H1 (cell line): ENCODE measurements around the gene SORL1-AS1.

Experiments used
- CTCF ChIA-PET: fragments of 300-600 bp; sonication (Branson Sonifier 250); formaldehyde crosslinking; loops from one replicate; lab custom pipeline; 2021; ENCODE audit not compliant: partially characterized antibody; lab: Charles Lee
- POLR2A ChIA-PET: fragments of 300-600 bp; sonication (Branson Sonifier 250); formaldehyde crosslinking; loops from one replicate; lab custom pipeline; 2021; ENCODE audit warnings: inconsistent platforms; ENCODE audit not compliant: partially characterized antibody; lab: Charles Lee
- DNase-seq, 2 experiments: peaks; one replicate each; pipeline versions ENCODE4 v3.0.0 to v3.0.0-alpha.2; 2010 to 2022; ENCODE audit warnings: low spot score in 2 of 2, low read depth in 1 of 2, mixed read lengths in 1 of 2
- FAIRE-seq: peaks from 2 replicates; lab custom pipeline; 2011; peaks lifted over from hg19 to GRCh38; lab: Jason Lieb, UNC
- H2AFZ ChIP-seq: 2 replicates; pipeline ENCODE4 v1.8.1; 2012; ENCODE audit warnings: low read length, inconsistent platforms
- H2AK5ac ChIP-seq: 2 replicates; pipeline ENCODE4 v1.6.1; 2013; ENCODE audit warnings: low read depth, low read length
- H2BK120ac ChIP-seq: replicated peaks from 2 replicates; pipeline ENCODE3; 2013; ENCODE audit warnings: low read depth, low read length, inconsistent platforms
- H2BK12ac ChIP-seq: 2 replicates; pipeline ENCODE4 v1.6.1; 2013; ENCODE audit warnings: low read depth, low read length
- H2BK15ac ChIP-seq: 2 replicates; pipeline ENCODE4 v1.6.1; 2013; ENCODE audit warnings: low read length
- H2BK20ac ChIP-seq: 2 replicates; pipeline ENCODE4 v1.6.1; 2013; ENCODE audit warnings: low read length
- H2BK5ac ChIP-seq: 2 replicates; pipeline ENCODE4 v1.6.1; 2013; ENCODE audit warnings: low read depth, low read length
- H3K14ac ChIP-seq: 2 replicates; pipeline ENCODE4 v1.6.1; 2013; ENCODE audit warnings: inconsistent platforms; ENCODE audit not compliant: insufficient read length
- H3K18ac ChIP-seq: 2 replicates; pipeline ENCODE4 v1.6.1; 2013; ENCODE audit warnings: low read length; ENCODE audit errors: extremely low read depth
- H3K23ac ChIP-seq: 2 replicates; pipeline ENCODE4 v1.6.1; 2013; ENCODE audit warnings: inconsistent platforms; ENCODE audit not compliant: insufficient read length
- H3K23me2 ChIP-seq: 2 replicates; pipeline ENCODE4 v1.6.1; 2013; ENCODE audit warnings: low read depth, low read length
- H3K27ac ChIP-seq: 2 replicates; pipeline ENCODE4 v1.6.1; 2011; ENCODE audit warnings: low read depth, low read length, inconsistent platforms
- H3K27me3 ChIP-seq, 4 experiments: replicated peaks in 1 of 4; 1 replicate in 1 of 4; 2 replicates in 3 of 4; pipeline versions ENCODE4 v1.6.1 to v1.8.1; 2011 to 2013; ENCODE audit warnings: low read length in 3 of 4, mild to moderate bottlenecking in 3 of 4, inconsistent platforms in 2 of 4, mixed read lengths in 2 of 4, moderate library complexity in 1 of 4; ENCODE audit not compliant: control insufficient read depth in 3 of 4, insufficient read depth in 3 of 4; ENCODE audit errors: extremely low read depth in 1 of 4
- H3K36me3 ChIP-seq, 4 experiments: 2 replicates each; pipeline versions ENCODE4 v1.6.1 to v1.8.1; 2011 to 2013; ENCODE audit warnings: mild to moderate bottlenecking in 4 of 4, low read length in 3 of 4, moderate library complexity in 2 of 4, control low read depth in 1 of 4, inconsistent platforms in 1 of 4; ENCODE audit not compliant: insufficient read depth in 4 of 4, control insufficient read depth in 2 of 4
- H3K4ac ChIP-seq: replicated peaks from 2 replicates; pipeline ENCODE3; 2013; ENCODE audit warnings: low read length, low read depth, mixed read lengths, inconsistent platforms; ENCODE audit not compliant: insufficient read length
- H3K4me1 ChIP-seq, 4 experiments: replicated peaks in 1 of 4; 1 replicate in 1 of 4; 2 replicates in 3 of 4; pipeline versions ENCODE4 v1.6.1 to v1.8.1; 2011 to 2013; ENCODE audit warnings: low read length in 3 of 4, inconsistent platforms in 2 of 4, mixed read lengths in 1 of 4; ENCODE audit not compliant: insufficient read depth in 4 of 4, control insufficient read depth in 3 of 4
- H3K4me2 ChIP-seq, 2 experiments: 2 replicates each; pipeline versions ENCODE4 v1.6.1 to v1.8.1; 2011 to 2013; ENCODE audit warnings: low read depth in 2 of 2, low read length in 2 of 2, control low read depth in 1 of 2, inconsistent platforms in 1 of 2, mild to moderate bottlenecking in 1 of 2; ENCODE audit not compliant: insufficient read depth in 1 of 2
- H3K4me3 ChIP-seq, 4 experiments: fragments of 200-600, 300-600 bp in 1 of 4; sonication (generic), shearing (Covaris generic), sonication (Bioruptor Twin) in 1 of 4; 2 replicates each; pipeline versions ENCODE4 v1.5.1 to v1.8.1; 2011 to 2016; ENCODE audit warnings: low read length in 4 of 4, low read depth in 3 of 4, control low read depth in 2 of 4, inconsistent platforms in 2 of 4, mild to moderate bottlenecking in 2 of 4, mixed read lengths in 1 of 4, moderate library complexity in 1 of 4; ENCODE audit not compliant: insufficient read depth in 2 of 4; ENCODE audit errors: extremely low read depth in 1 of 4
- H3K56ac ChIP-seq: replicated peaks from 2 replicates; pipeline ENCODE3; 2013; ENCODE audit warnings: low read depth, mild to moderate bottlenecking, mixed read lengths, low read length, inconsistent platforms; ENCODE audit not compliant: insufficient read length
- H3K79me1 ChIP-seq: 2 replicates; pipeline ENCODE4 v1.6.1; 2013; ENCODE audit warnings: low read depth, low read length, control low read depth
- H3K79me2 ChIP-seq, 2 experiments: 2 replicates each; pipeline versions ENCODE4 v1.6.1 to v1.8.1; 2012 to 2013; ENCODE audit warnings: low read length in 2 of 2, mild to moderate bottlenecking in 2 of 2, inconsistent platforms in 1 of 2; ENCODE audit not compliant: insufficient read depth in 2 of 2, control insufficient read depth in 1 of 2
- H3K9ac ChIP-seq, 4 experiments: replicated peaks in 1 of 4; 1 replicate in 1 of 4; 2 replicates in 3 of 4; pipeline versions ENCODE4 v1.6.1 to v1.8.1; 2011 to 2013; ENCODE audit warnings: low read depth in 3 of 4, low read length in 3 of 4, control low read depth in 2 of 4, mild to moderate bottlenecking in 2 of 4, moderate library complexity in 2 of 4, inconsistent platforms in 1 of 4; ENCODE audit errors: extremely low read depth in 1 of 4
- H3K9me3 ChIP-seq, 2 experiments: 2 replicates each; pipeline versions ENCODE4 v1.6.1 to v1.8.1; 2012 to 2013; ENCODE audit warnings: mild to moderate bottlenecking in 2 of 2, moderate library complexity in 2 of 2, control low read depth in 1 of 2, inconsistent platforms in 1 of 2, low read depth in 1 of 2, low read length in 1 of 2, mixed read lengths in 1 of 2; ENCODE audit not compliant: insufficient read depth in 2 of 2
- H4K20me1 ChIP-seq, 2 experiments: replicated peaks in 1 of 2; 2 replicates each; pipeline versions ENCODE3 to v1.8.1; 2011 to 2013; ENCODE audit warnings: inconsistent platforms in 2 of 2, low read length in 2 of 2, mild to moderate bottlenecking in 1 of 2; ENCODE audit not compliant: insufficient read depth in 2 of 2, control insufficient read depth in 1 of 2
- H4K5ac ChIP-seq: 2 replicates; pipeline ENCODE4 v1.6.1; 2013; ENCODE audit warnings: low read length, low read depth, mixed read lengths, inconsistent platforms; ENCODE audit not compliant: insufficient read length
- H4K8ac ChIP-seq: 2 replicates; pipeline ENCODE4 v1.8.0; 2013; ENCODE audit warnings: mild to moderate bottlenecking, moderate library complexity, low read length, inconsistent platforms; ENCODE audit not compliant: insufficient read depth; ENCODE audit errors: extremely low read depth
- H4K91ac ChIP-seq: replicated peaks from 2 replicates; pipeline ENCODE3; 2013; ENCODE audit warnings: low read length, mixed read lengths, inconsistent platforms; ENCODE audit not compliant: insufficient read length
- CTBP2 ChIP-seq: IDR thresholded peaks from 2 replicates; pipeline ENCODE4 v1.7.0; 2011; ENCODE audit warnings: borderline replicate concordance, mild to moderate bottlenecking, moderate library complexity, mixed read lengths, low read length; ENCODE audit not compliant: insufficient read depth, insufficient read length
- WGBS, 2 experiments: shearing (Covaris generic) in 1 of 2; methylation state at CpG; one replicate each; pipeline versions ENCODE4 v1.1.6 to v1.1.7; 2013 to 2015; ENCODE audit warnings: low lambda C conversion rate in 2 of 2, mixed read lengths in 2 of 2, inconsistent platforms in 1 of 2, low coverage in 1 of 2, missing lambda C conversion rate in 1 of 2; ENCODE audit not compliant: insufficient replicate concordance in 2 of 2, insufficient coverage in 1 of 2, insufficient read length in 1 of 2; ENCODE audit errors: extremely low coverage in 1 of 2, missing lambda C conversion rate in 1 of 2; 5-methylcytosine and 5-hydroxymethylcytosine counted together

The SORL1-AS1 gene

DNA sequence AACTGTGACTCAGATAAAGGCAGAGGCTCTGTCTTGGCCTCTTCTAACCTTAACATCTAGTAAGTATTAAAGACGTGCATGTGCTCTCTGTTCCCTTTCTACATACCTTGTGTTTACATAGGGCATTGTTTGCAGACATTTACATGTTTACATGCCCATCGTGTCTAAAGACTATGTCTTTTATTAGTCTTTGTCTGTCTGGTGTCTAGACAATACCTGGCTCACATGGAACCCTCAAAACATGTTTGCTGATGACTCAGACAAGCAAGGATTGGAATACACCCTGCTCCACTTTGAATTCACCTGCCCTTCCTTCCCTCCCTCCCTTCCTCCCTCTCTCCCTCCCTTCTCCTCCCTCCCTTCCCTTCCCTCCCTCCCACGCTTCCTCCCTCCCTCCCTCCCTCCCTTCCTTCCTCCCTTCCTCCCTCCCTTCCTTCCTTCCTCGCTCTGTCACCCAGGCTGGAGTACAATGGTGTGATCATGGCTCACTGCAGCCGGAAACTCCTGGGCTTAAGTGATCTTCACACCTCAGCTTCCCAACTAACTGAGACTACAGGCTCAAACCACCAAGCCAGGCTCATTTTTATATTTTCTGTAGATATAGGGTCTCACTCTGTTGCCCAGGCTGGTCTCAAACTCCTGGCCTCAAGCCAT, 23.7 kb upstream of the SORL1-AS1 start:
- H3K4ac ChIP-seq = no peak overlapping the region
- H2BK12ac ChIP-seq = no peak overlapping the region
- peaks cover 0 to 4% of the 10 kb centered on the region in 2 experiments for H4K20me1 ChIP-seq
- no peaks in the 10 kb centered on the region for H3K27me3 ChIP-seq
- H2BK120ac ChIP-seq = peak overlapping the region; percentile 13
- H3K36me3 ChIP-seq = peaks cover 0 to 8% (median 4%) of the 10 kb centered on the region in 4 experiments; a peak in 3 of 8 replicates
- no peak overlapping the region for H2BK20ac ChIP-seq
- H3K9ac ChIP-seq = no peak overlapping the region
- no peak overlapping the region for H3K4me2 ChIP-seq
- no peak overlapping the region for H3K14ac ChIP-seq
- TF ChIP-seq CTBP2 = no peak
- H3K56ac ChIP-seq = no peak overlapping the region
- no peak overlapping the region for H4K8ac ChIP-seq
- peaks cover 11% of the 10 kb centered on the region for H3K79me1 ChIP-seq
- H3K27ac ChIP-seq = no peak overlapping the region
- no peak overlapping the region for H2AFZ ChIP-seq
- H3K79me2 ChIP-seq = peaks cover 0 to 33% of the 10 kb centered on the region in 2 experiments; a peak in 2 of 4 replicates
- H4K5ac ChIP-seq = no peak overlapping the region
- H3K23me2 ChIP-seq = peaks cover 7% of the 10 kb centered on the region
- ChIA-PET CTCF (interaction anchor here (1.0 to 1.4 kb wide), 2 partner anchors 9 to 25 kb away, joined by 3 read pairs; no protein-coding TSS in a partner anchor), POLR2A (no interaction called here)
- 69% methylated on average over 4 of the region's 5 CpGs; no CpG with 5 or more reads in 1 of the 2 experiments for WGBS, 2 experiments
- no peak overlapping the region for H4K91ac ChIP-seq
- FAIRE-seq = no peak
- no peak overlapping the region for H3K23ac ChIP-seq
- H3K9me3 ChIP-seq = no peaks in the 10 kb centered on the region
- H3K18ac ChIP-seq = no peak overlapping the region
- H2AK5ac ChIP-seq = no peak overlapping the region
- DNase-seq = no peak
- no peak overlapping the region for H2BK15ac ChIP-seq
- no peak overlapping the region for H2BK5ac ChIP-seq
- peaks cover 16 to 27% (median 22%) of the 10 kb centered on the region in 4 experiments for H3K4me1 ChIP-seq
- H3K4me3 ChIP-seq = no peak overlapping the region
